ENCODE data around the gene PTCH1.

- TF ChIP-seq EZH2 (IDR thresholded peaks at IDR 0.05; ENCODE audit: low read length, missing control alignments), result no peak
- TF ChIP-seq, protein P1, sequence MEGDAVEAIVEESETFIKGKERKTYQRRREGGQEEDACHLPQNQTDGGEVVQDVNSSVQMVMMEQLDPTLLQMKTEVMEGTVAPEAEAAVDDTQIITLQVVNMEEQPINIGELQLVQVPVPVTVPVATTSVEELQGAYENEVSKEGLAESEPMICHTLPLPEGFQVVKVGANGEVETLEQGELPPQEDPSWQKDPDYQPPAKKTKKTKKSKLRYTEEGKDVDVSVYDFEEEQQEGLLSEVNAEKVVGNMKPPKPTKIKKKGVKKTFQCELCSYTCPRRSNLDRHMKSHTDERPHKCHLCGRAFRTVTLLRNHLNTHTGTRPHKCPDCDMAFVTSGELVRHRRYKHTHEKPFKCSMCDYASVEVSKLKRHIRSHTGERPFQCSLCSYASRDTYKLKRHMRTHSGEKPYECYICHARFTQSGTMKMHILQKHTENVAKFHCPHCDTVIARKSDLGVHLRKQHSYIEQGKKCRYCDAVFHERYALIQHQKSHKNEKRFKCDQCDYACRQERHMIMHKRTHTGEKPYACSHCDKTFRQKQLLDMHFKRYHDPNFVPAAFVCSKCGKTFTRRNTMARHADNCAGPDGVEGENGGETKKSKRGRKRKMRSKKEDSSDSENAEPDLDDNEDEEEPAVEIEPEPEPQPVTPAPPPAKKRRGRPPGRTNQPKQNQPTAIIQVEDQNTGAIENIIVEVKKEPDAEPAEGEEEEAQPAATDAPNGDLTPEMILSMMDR (conservative IDR thresholded peaks at IDR 0.05 in 1 of 2, IDR thresholded peaks at IDR 0.05 in 1 of 2; ENCODE audit: low read depth in 1 of 2, low read length in 2 of 2), result no peak
Observed at GRCh38 chr9:95422650-95423049, 94.1 kb downstream of the PTCH1 start.

All from fibroblast of lung (primary cell).